K562 (cell line): ENCODE results near the gene EIF1. TPM values are rescaled to one million over a fixed set of nuclear protein-coding genes. Genes with fewer than 3 reads are reported as not detected.

Experiments
- ATAC-seq: fragments of 200-7000 bp; cut with Tn5 transposase; 3 replicates; pipeline ENCODE4 v1.9.1; 2020; ENCODE audit warnings: moderate library complexity
- BruUV-seq: library from RNA; stranded (reverse); fragments of 400-500 nt; replicated peaks from 2 replicates; lab custom pipeline; 2021; lab: Mats Ljungman, UMichigan
- CTCF ChIA-PET: fragments of 300-600 bp; formaldehyde crosslinking; extraction: SDS; loops from one replicate; lab custom pipeline; 2021; ENCODE audit warnings: low intra/inter-chr PET ratio; lab: Yijun Ruan, JAX
- POLR2A ChIA-PET: fragments of 300-600, 350-650 bp; sonication (Branson Sonifier 250); formaldehyde crosslinking; extraction: SDS; loops from one replicate; lab custom pipeline; 2021; ENCODE audit warnings: antibody characterized with exemption, inconsistent platforms; lab: Yijun Ruan, JAX
- DNase-seq, 4 experiments: peaks; one replicate each; pipeline versions ENCODE4 v3.0.0 to v3.0.0-alpha.2; 2011 to 2018; ENCODE audit warnings: low spot score in 3 of 4, mixed read lengths in 3 of 4; ENCODE audit errors: extremely low read depth in 1 of 4
- FAIRE-seq: peaks from 2 replicates; lab custom pipeline; 2011; peaks lifted over from hg19 to GRCh38; lab: Jason Lieb, UNC
- H2AFZ ChIP-seq: 2 replicates; pipeline ENCODE4 v1.6.0; 2011; ENCODE audit warnings: low read depth, low read length, control low read depth, inconsistent platforms
- H3K27ac ChIP-seq: fragments of 200-600 bp; 3 replicates; pipeline ENCODE4 v1.8.0; 2011; ENCODE audit warnings: low read depth, mild to moderate bottlenecking, control low read depth, inconsistent platforms, low read length, moderate library complexity, mixed read lengths; ENCODE audit errors: extremely low read depth
- H3K27me3 ChIP-seq, 2 experiments: fragments of 300-600 bp in 1 of 2; 2 replicates in 1 of 2; 3 replicates in 1 of 2; pipeline versions ENCODE4 v1.6.0 to v1.8.0; 2011; ENCODE audit warnings: inconsistent platforms in 2 of 2, low read length in 2 of 2, mild to moderate bottlenecking in 1 of 2, mixed read lengths in 1 of 2, moderate library complexity in 1 of 2; ENCODE audit not compliant: control insufficient read depth in 2 of 2, insufficient read depth in 2 of 2
- H3K36me3 ChIP-seq: fragments of 300-600 bp; 3 replicates; pipeline ENCODE4 v1.8.0; 2011; ENCODE audit warnings: mild to moderate bottlenecking, low read length, inconsistent platforms; ENCODE audit not compliant: control insufficient read depth, insufficient read depth
- H3K4me1 ChIP-seq, 2 experiments: fragments of 200-600 bp in 1 of 2; replicated peaks in 1 of 2; 2 replicates in 1 of 2; 3 replicates in 1 of 2; pipeline versions ENCODE4 v1.5.1 to v1.8.0; 2011; ENCODE audit warnings: inconsistent platforms in 2 of 2, low read length in 2 of 2, mild to moderate bottlenecking in 1 of 2, mixed read lengths in 1 of 2, moderate library complexity in 1 of 2; ENCODE audit not compliant: control insufficient read depth in 2 of 2, insufficient read depth in 2 of 2
- H3K4me2 ChIP-seq: 2 replicates; pipeline ENCODE4 v1.6.1; 2011; ENCODE audit warnings: low read length, control low read depth, inconsistent platforms, mixed read lengths; ENCODE audit not compliant: insufficient read depth
- H3K4me3 ChIP-seq: fragments of 200-600 bp; sonication (generic), shearing (Covaris generic); 2 replicates; pipeline ENCODE4 v1.5.1; 2016; ENCODE audit warnings: control low read depth, inconsistent platforms
- H3K79me2 ChIP-seq: fragments of 200-600 bp; 3 replicates; pipeline ENCODE4 v1.8.0; 2011; ENCODE audit warnings: low read length, inconsistent platforms; ENCODE audit not compliant: control insufficient read depth, insufficient read depth
- H3K9ac ChIP-seq, 2 experiments: 2 replicates each; pipeline versions ENCODE4 v1.6.0 to v1.6.1; 2011; ENCODE audit warnings: low read depth in 2 of 2, low read length in 2 of 2, control low read depth in 1 of 2, inconsistent platforms in 1 of 2, mild to moderate bottlenecking in 1 of 2, mixed read lengths in 1 of 2; ENCODE audit not compliant: insufficient read depth in 1 of 2
- H3K9me1 ChIP-seq: one replicate; pipeline ENCODE4 v1.6.0; 2011; ENCODE audit warnings: inconsistent platforms, mild to moderate bottlenecking, low read length, moderate library complexity; ENCODE audit not compliant: control insufficient read depth, insufficient read depth
- H3K9me3 ChIP-seq: replicated peaks from 2 replicates; pipeline ENCODE4 v1.5.1; 2011; ENCODE audit warnings: low read depth, low read length, inconsistent platforms; ENCODE audit not compliant: control insufficient read depth, insufficient read depth
- H4K20me1 ChIP-seq: replicated peaks from 2 replicates; pipeline ENCODE4 v1.6.1; 2011; ENCODE audit warnings: low read length, inconsistent platforms, mixed read lengths; ENCODE audit not compliant: control insufficient read depth, insufficient read depth
- C11orf30 ChIP-seq: fragments of 450-650 bp; IDR thresholded peaks from 2 replicates; pipeline ENCODE4 v1.6.1; 2016; ENCODE audit warnings: low read depth, mild to moderate bottlenecking
- ETV6 ChIP-seq, 3 experiments: fragments of 150-350 bp in 1 of 3; sonication (generic) in 1 of 3; formaldehyde crosslinking in 1 of 3; IDR thresholded peaks; 2 replicates each; pipeline versions ENCODE4 v1.6.1 to v1.8.0; 2014 to 2022; ENCODE audit warnings: borderline replicate concordance in 2 of 3, low read depth in 2 of 3, antibody characterized with exemption in 1 of 3, low read length in 1 of 3, mild to moderate bottlenecking in 1 of 3, missing genetic modification reagents in 1 of 3
- HNRNPL ChIP-seq: fragments of 200-400 bp; formaldehyde crosslinking; IDR thresholded peaks from 2 replicates; pipeline ENCODE4 v1.6.1; 2017; ENCODE audit warnings: low read depth, mild to moderate bottlenecking, low read length
- KDM1A ChIP-seq, 2 experiments: fragments of 450-650 bp; IDR thresholded peaks; 2 replicates each; pipeline ENCODE4 v1.6.1; 2016; ENCODE audit warnings: mild to moderate bottlenecking in 2 of 2
- MAFG ChIP-seq: fragments of 450-650 bp; conservative IDR thresholded peaks from 2 replicates; pipeline ENCODE4 v1.6.1; 2016; ENCODE audit warnings: missing genetic modification characterization, missing compliant biosample characterization
- MLX ChIP-seq, 2 experiments: fragments of 450-650 bp in 1 of 2; sonication (generic) in 1 of 2; formaldehyde crosslinking; conservative IDR thresholded peaks; 2 replicates each; pipeline versions ENCODE4 v1.4.0 to v1.8.1; 2020 to 2022; ENCODE audit warnings: mild to moderate bottlenecking in 1 of 2, missing genetic modification reagents in 1 of 2
- POLR2AphosphoS5 ChIP-seq: IDR thresholded peaks from 2 replicates; pipeline ENCODE4 v1.6.1; 2011; ENCODE audit warnings: mild to moderate bottlenecking, low read depth, low read length, moderate library complexity; ENCODE audit not compliant: control insufficient read depth, insufficient read depth
- POLR2G ChIP-seq: fragments of 200-400 bp; formaldehyde crosslinking; IDR thresholded peaks from 2 replicates; pipeline ENCODE4 v1.6.1; 2017; ENCODE audit warnings: low read depth, mild to moderate bottlenecking, antibody characterized with exemption, low read length, moderate library complexity
- RBFOX2 ChIP-seq: fragments of 200-400 bp; formaldehyde crosslinking; IDR thresholded peaks from 2 replicates; pipeline ENCODE4 v1.6.1; 2017; ENCODE audit warnings: low read depth, mild to moderate bottlenecking, low read length, moderate library complexity
- RBM39 ChIP-seq: fragments of 200-400 bp; formaldehyde crosslinking; optimal IDR thresholded peaks from 2 replicates; pipeline ENCODE3; 2018; ENCODE audit warnings: low read depth, low read length
- SIRT6 ChIP-seq: IDR thresholded peaks from one replicate; pipeline ENCODE4 v1.6.1; 2012; ENCODE audit warnings: low read depth, mild to moderate bottlenecking, control low read depth, inconsistent platforms, low read length, moderate library complexity
- SP1 ChIP-seq: sonication (generic); formaldehyde crosslinking; IDR thresholded peaks from 2 replicates; pipeline ENCODE4 v1.8.1; 2022; ENCODE audit warnings: mild to moderate bottlenecking, missing genetic modification reagents
- SRF ChIP-seq, 2 experiments: fragments of 250-450, 450-650 bp in 1 of 2; sonication (Bioruptor Pico) in 1 of 2; sonication (generic) in 1 of 2; formaldehyde crosslinking; IDR thresholded peaks; 2 replicates each; pipeline versions ENCODE4 v1.5.0 to v1.5.1; 2020 to 2022; ENCODE audit warnings: mild to moderate bottlenecking in 1 of 2, missing genetic modification reagents in 1 of 2
- SUPT5H ChIP-seq: fragments of 450-650 bp; IDR thresholded peaks from 2 replicates; pipeline ENCODE4 v1.6.1; 2016
- TAF1 ChIP-seq: IDR thresholded peaks from 2 replicates; pipeline ENCODE4 v1.6.1; 2011; ENCODE audit warnings: mild to moderate bottlenecking, low read length, moderate library complexity; ENCODE audit not compliant: insufficient read depth, control insufficient read depth, severe bottlenecking; ENCODE audit errors: extremely low read depth
- TBL1XR1 ChIP-seq, 2 experiments: IDR thresholded peaks; 2 replicates each; pipeline ENCODE4 v1.6.1; 2012; ENCODE audit warnings: improper control_type of control experiment in 2 of 2, low read length in 2 of 2, mild to moderate bottlenecking in 1 of 2
- THRAP3 ChIP-seq: fragments of 450-650 bp; IDR thresholded peaks from 2 replicates; pipeline ENCODE4 v1.6.1; 2016; ENCODE audit warnings: mild to moderate bottlenecking, inconsistent platforms, borderline replicate concordance
- ZBTB33 ChIP-seq: sonication (generic); formaldehyde crosslinking; IDR thresholded peaks from 2 replicates; pipeline ENCODE4 v1.8.1; 2023; ENCODE audit warnings: mild to moderate bottlenecking, missing genetic modification reagents
- WGBS: fragments of 100-300 bp; shearing (Covaris generic); methylation state at CpG from one replicate; pipeline ENCODE4 v1.1.6; 2016; ENCODE audit warnings: low coverage, mixed read lengths; ENCODE audit not compliant: insufficient coverage; ENCODE audit errors: missing lambda C conversion rate; 5-methylcytosine and 5-hydroxymethylcytosine counted together
- in situ Hi-C: fragments of 300-500 bp; cut with MboI; formaldehyde crosslinking; loops from 4 replicates; pipeline ENCODE4 v1.15.0; 2018; ENCODE audit warnings: inconsistent platforms, mixed read lengths
- intact Hi-C: fragments of 100-400 bp; cut with micrococcal nuclease; formaldehyde crosslinking; loops from 2 replicates; pipeline ENCODE4 v1.14.2; 2022
- polyA plus RNA-seq, 8 experiments: library from polyadenylated mRNA; depleted of rRNA in 4 of 8; stranded (reverse) in 5 of 8; unstranded in 3 of 8; fragments of >200 nt; fragmentation: Nextera tagmentation in 2 of 8; fragmentation: Illumina TruSeq in 1 of 8; extraction: Ambion mirVana in 2 of 8; extraction: Trizol in 1 of 8; gene quantifications; 2 replicates each; pipeline versions ENCODE4 v1.2.1 to v1.2.3, GENCODE V29; 2011 to 2014; ENCODE audit warnings: inconsistent platforms in 1 of 8, missing spikeins in 1 of 8
- total RNA-seq, 7 experiments: library from RNA; depleted of rRNA in 6 of 7; stranded (reverse); fragments of >200 nt in 6 of 7; fragmentation: Illumina TruSeq in 2 of 7; extraction: Trizol in 2 of 7; gene quantifications; 2 replicates each; pipeline versions ENCODE4 v1.2.1 to v1.2.3, GENCODE V29; 2011 to 2021; ENCODE audit warnings: low replicate concordance in 1 of 7

EIF1 gene
- total and polyA plus RNA-seq, 9 of the 15 experiments (the other 6 are each of a cell fraction or from before 2014, with no cell fraction given) = 67.0 to 1,204 (median 320) TPM

- in situ Hi-C loops = no loop called here
- TF ChIP-seq ZBTB33 (CRISPR knock-in tag) = peak; percentile 55
- peak; percentile 27 for TF ChIP-seq SP1 (CRISPR knock-in tag)
- TF ChIP-seq TAF1 = no peak
- peak; percentile 96 for TF ChIP-seq SIRT6
- no peak for TF ChIP-seq ETV6 (IDR thresholded peaks at IDR 0.05; ENCODE audit: borderline replicate concordance in 1 of 2, low read depth in 2 of 2, low read length in 1 of 2)
- TF ChIP-seq ETV6 (CRISPR knock-in tag; IDR thresholded peaks at IDR 0.05; ENCODE audit: borderline replicate concordance) = 0 out of 2 replicates have a peak, but pooled peaks have one; percentile 16
- TF ChIP-seq THRAP3 = peak; percentile 48; the same call in 1 of the 2 replicates
- peak; percentile 62 for TF ChIP-seq POLR2AphosphoS5
- no peak for TF ChIP-seq TBL1XR1 (IDR thresholded peaks at IDR 0.05; ENCODE audit: low read length in 2 of 2)
- peak; percentile 66 for TF ChIP-seq RBFOX2
- TF ChIP-seq MLX (CRISPR knock-in tag; conservative IDR thresholded peaks at IDR 0.05) = no peak
- TF ChIP-seq POLR2G = peak; percentile 62
- TF ChIP-seq RBM39 = peak; percentile 82
- peak; percentile 51; the same call in 1 of the 2 replicates for TF ChIP-seq HNRNPL
- no peak for TF ChIP-seq KDM1A (IDR thresholded peaks at IDR 0.05)
- TF ChIP-seq C11orf30 = peak; percentile 52; the same call in 1 of the 2 replicates
- TF ChIP-seq SUPT5H = peak; percentile 5
- TF ChIP-seq SRF (CRISPR knock-in tag; IDR thresholded peaks at IDR 0.05) = no peak
- 0 out of 2 replicates have a peak, but pooled peaks have one; percentile 28 for TF ChIP-seq MAFG (tag)
Measured at GRCh38 chr17:41691031-41691777, 2.5 kb downstream of the EIF1 start.

More at GRCh38 chr17:41691031-41691777, 2.5 kb downstream of the EIF1 start:
- H3K36me3 ChIP-seq = peaks cover 53% of the 10 kb centered on the region
- no peaks in the 10 kb centered on the region for H3K9me3 ChIP-seq
- peaks cover 15% of the 10 kb centered on the region for H4K20me1 ChIP-seq
- H3K9ac ChIP-seq = peak overlapping the region; percentile 74 to 91; a peak in 1 of 4 replicates
- FAIRE-seq (no peak), DNase-seq (no peak), ATAC-seq (no peak)
- no peak overlapping the region for H2AFZ ChIP-seq
- peaks cover 11 to 24% of the 10 kb centered on the region in 2 experiments; a peak in 4 of 5 replicates for H3K4me1 ChIP-seq
- intact Hi-C loops = no loop called here
- H3K79me2 ChIP-seq = peaks cover 34% of the 10 kb centered on the region
- CTCF ChIA-PET = interaction anchor here (0.7 kb wide), 1 partner anchor 29 kb away, joined by 3 read pairs; no protein-coding TSS in a partner anchor
- H3K9me1 ChIP-seq = no peaks in the 10 kb centered on the region
- no peak overlapping the region; the same call in 1 of the 2 replicates for H3K4me3 ChIP-seq
- WGBS = 83% methylated on average over 10 of the region's 10 CpGs
- peak overlapping the region; percentile 99 for H3K4me2 ChIP-seq
- H3K27me3 ChIP-seq = no peaks in the 10 kb centered on the region
- POLR2A ChIA-PET = interaction anchor here (0.6 to 7.4 kb wide), 35 partner anchors 12 to 1328 kb away, joined by 3 to 406 read pairs (median 4); partner anchors contain the start of genes DNAJC7, JUP, KRT19 and ODAD4
- H3K27ac ChIP-seq = peak overlapping the region; percentile 92; the same call in 2 of the 3 replicates
- BruUV-seq = no TSS peak
